HepG2 (cell line): Measurements from ENCODE around the gene SCUBE2. TPM values are rescaled to one million over a fixed set of nuclear protein-coding genes. Genes with fewer than 3 reads are reported as not detected.
"Not testable (repeated sequence)": the region's sequence is repeated elsewhere in the genome, so short reads cannot be mapped to it uniquely, and the experiment has no call there.

Experiments
- ATAC-seq: fragments of 200-7000 bp; cut with Tn5 transposase; 3 replicates; pipeline ENCODE4 v1.9.1; 2020; ENCODE audit warnings: mild to moderate bottlenecking, moderate library complexity
- BruUV-seq: library from RNA; stranded (reverse); fragments of 400-500 nt; replicated peaks from 2 replicates; lab custom pipeline; 2021; lab: Mats Ljungman, UMichigan
- CTCF ChIA-PET: fragments of 300-600 bp; formaldehyde crosslinking; extraction: SDS; loops from one replicate; lab custom pipeline; 2021; ENCODE audit warnings: low total read pairs, inconsistent platforms, low intra/inter-chr PET ratio; lab: Yijun Ruan, JAX
- POLR2A ChIA-PET: fragments of 350-600 bp; sonication (Branson Sonifier 250); formaldehyde crosslinking; loops from one replicate; lab custom pipeline; 2020; ENCODE audit warnings: antibody characterized with exemption, inconsistent platforms; lab: Yijun Ruan, JAX
- DNase-seq: peaks from one replicate; pipeline ENCODE4 v3.0.0-alpha.2; 2015; ENCODE audit warnings: low spot score
- FAIRE-seq: peaks from 3 replicates; lab custom pipeline; 2011; peaks lifted over from hg19 to GRCh38; lab: Jason Lieb, UNC
- H2AFZ ChIP-seq: one replicate; pipeline ENCODE4 v1.6.1; 2011; ENCODE audit warnings: low read length, inconsistent platforms
- H3K27ac ChIP-seq: fragments of 300-600 bp; 3 replicates; pipeline ENCODE4 v1.8.0; 2011; ENCODE audit warnings: mixed run types, mild to moderate bottlenecking, mixed read lengths, low read length, inconsistent platforms; ENCODE audit not compliant: insufficient read depth; ENCODE audit errors: extremely low read length
- H3K27me3 ChIP-seq, 2 experiments: fragments of 200-600 bp in 1 of 2; 2 replicates in 1 of 2; 3 replicates in 1 of 2; pipeline versions ENCODE4 v1.6.0 to v1.8.0; 2011; ENCODE audit warnings: low read length in 2 of 2, mild to moderate bottlenecking in 2 of 2, moderate library complexity in 2 of 2, inconsistent platforms in 1 of 2; ENCODE audit not compliant: insufficient read depth in 2 of 2, control insufficient read depth in 1 of 2
- H3K36me3 ChIP-seq, 2 experiments: fragments of 200-600 bp in 1 of 2; replicated peaks in 1 of 2; 2 replicates in 1 of 2; 3 replicates in 1 of 2; pipeline versions ENCODE4 v1.5.1 to v1.8.0; 2011; ENCODE audit warnings: low read length in 2 of 2, inconsistent platforms in 1 of 2; ENCODE audit not compliant: insufficient read depth in 2 of 2, control insufficient read depth in 1 of 2
- H3K4me1 ChIP-seq: 2 replicates; pipeline ENCODE4 v1.5.1; 2012; ENCODE audit warnings: low read length, inconsistent platforms; ENCODE audit not compliant: insufficient read depth
- H3K4me2 ChIP-seq: 2 replicates; pipeline ENCODE4 v1.6.0; 2011; ENCODE audit warnings: low read depth, low read length, inconsistent platforms
- H3K4me3 ChIP-seq, 3 experiments: fragments of 200-600 bp in 1 of 3; sonication (generic), shearing (Covaris generic) in 1 of 3; replicated peaks in 1 of 3; 2 replicates each; pipeline ENCODE4 v1.5.1; 2011 to 2016; ENCODE audit warnings: low read length in 3 of 3, inconsistent platforms in 2 of 3, low read depth in 2 of 3, mild to moderate bottlenecking in 2 of 3, control low read depth in 1 of 3, mixed read lengths in 1 of 3; ENCODE audit not compliant: insufficient read depth in 1 of 3
- H3K79me2 ChIP-seq: one replicate; pipeline ENCODE4 v1.6.1; 2011; ENCODE audit warnings: low read length, inconsistent platforms; ENCODE audit not compliant: insufficient read depth
- H3K9ac ChIP-seq: 2 replicates; pipeline ENCODE4 v1.6.0; 2011; ENCODE audit warnings: mild to moderate bottlenecking, low read depth, low read length, inconsistent platforms; ENCODE audit not compliant: insufficient read depth
- H3K9me3 ChIP-seq: 2 replicates; pipeline ENCODE4 v1.5.1; 2012; ENCODE audit warnings: mild to moderate bottlenecking, low read length
- H4K20me1 ChIP-seq: 2 replicates; pipeline ENCODE4 v1.6.0; 2011; ENCODE audit warnings: inconsistent platforms, mild to moderate bottlenecking, low read length, moderate library complexity; ENCODE audit not compliant: insufficient read depth
- ATF1 ChIP-seq: IDR thresholded peaks from 2 replicates; pipeline ENCODE4 v1.6.1; 2016; ENCODE audit warnings: mild to moderate bottlenecking, control low read depth
- ELF1 ChIP-seq: sonication (generic); formaldehyde crosslinking; IDR thresholded peaks from 2 replicates; pipeline ENCODE4 v1.4.0; 2020; ENCODE audit warnings: missing genetic modification reagents
- IKZF4 ChIP-seq: sonication (generic); formaldehyde crosslinking; IDR thresholded peaks from 2 replicates; pipeline ENCODE4 v1.5.1; 2020; ENCODE audit warnings: borderline replicate concordance, mild to moderate bottlenecking, low read depth, missing genetic modification reagents; ENCODE audit errors: not compliant biosample characterization
- KLF12 ChIP-seq: sonication (generic); formaldehyde crosslinking; IDR thresholded peaks from 2 replicates; pipeline ENCODE4 v1.4.0; 2020; ENCODE audit warnings: missing genetic modification reagents, borderline replicate concordance
- MBD4 ChIP-seq: IDR thresholded peaks from 2 replicates; pipeline ENCODE4 v1.6.1; 2012; ENCODE audit warnings: low read length, inconsistent platforms, borderline replicate concordance
- RBM22 ChIP-seq: fragments of 200-400 bp; formaldehyde crosslinking; optimal IDR thresholded peaks from 2 replicates; pipeline ENCODE3; 2017; ENCODE audit warnings: mild to moderate bottlenecking, low read length, moderate library complexity
- ZFP90 ChIP-seq: sonication (generic); formaldehyde crosslinking; IDR thresholded peaks from 2 replicates; pipeline ENCODE4 v1.8.0; 2022; ENCODE audit warnings: missing genetic modification reagents, mild to moderate bottlenecking, inconsistent platforms, borderline replicate concordance
- ZMAT3 ChIP-seq: sonication (generic); formaldehyde crosslinking; conservative IDR thresholded peaks from 2 replicates; pipeline ENCODE4 v1.7.0; 2021; ENCODE audit warnings: missing genetic modification reagents
- ZNF274 ChIP-seq: sonication (generic); formaldehyde crosslinking; IDR thresholded peaks from 2 replicates; pipeline ENCODE4 v1.5.1; 2020; ENCODE audit warnings: mild to moderate bottlenecking, missing genetic modification reagents
- ZNF772 ChIP-seq: sonication (generic); formaldehyde crosslinking; IDR thresholded peaks from 2 replicates; pipeline ENCODE4 v1.5.0; 2020; ENCODE audit warnings: mild to moderate bottlenecking, missing genetic modification reagents
- ZSCAN29 ChIP-seq: sonication (generic); formaldehyde crosslinking; conservative IDR thresholded peaks from 2 replicates; pipeline ENCODE4 v1.4.0; 2020; ENCODE audit warnings: mild to moderate bottlenecking, missing genetic modification reagents
- WGBS: methylation state at CpG from one replicate; pipeline ENCODE4 v1.1.6; 2017; ENCODE audit warnings: low lambda C conversion rate; 5-methylcytosine and 5-hydroxymethylcytosine counted together
- in situ Hi-C: cut with HindIII; loops from 2 replicates; pipeline ENCODE4 v1.10.0; 2017; ENCODE audit warnings: low pct_unique_long_range_greater_than_20kb; ENCODE audit not compliant: extremely low pct_ligation_motif_present
- intact Hi-C: fragments of 100-400 bp; cut with micrococcal nuclease; formaldehyde crosslinking; loops from one replicate; pipeline ENCODE4 v1.10.0; 2022; ENCODE audit not compliant: unreplicated experiment
- polyA plus RNA-seq, 8 experiments: library from polyadenylated mRNA; depleted of rRNA in 3 of 8; stranded (reverse) in 7 of 8; unstranded in 1 of 8; fragments of >200 nt; fragmentation: Illumina TruSeq in 4 of 8; extraction: Trizol in 4 of 8; gene quantifications; 2 replicates each; pipeline versions ENCODE4 v1.2.1 to v1.2.3, GENCODE V29; 2011 to 2016; ENCODE audit warnings: low read depth in 4 of 8, missing spikeins in 1 of 8, mixed read lengths in 1 of 8; ENCODE audit not compliant: insufficient read depth in 1 of 8
- total RNA-seq, 5 experiments: library from RNA; depleted of rRNA; stranded (reverse); fragments of >200 nt; fragmentation: Illumina TruSeq; extraction: Trizol; gene quantifications; 2 replicates each; pipeline ENCODE4 v1.2.3, GENCODE V29; 2016; ENCODE audit warnings: low read depth in 1 of 5

SCUBE2 gene
- total and polyA plus RNA-seq, 2 of the 13 experiments (the other 11 are each of a cell fraction or from before 2014, with no cell fraction given): 0.09 TPM; not detected in 1

GRCh38 chr11:8980485-8980884 lies 110.9 kb downstream of the SCUBE2 start:
- no peaks in the 10 kb centered on the region for H4K20me1 ChIP-seq
- H3K9ac ChIP-seq: no peak overlapping the region
- H3K4me3 ChIP-seq: no peak overlapping the region
- no peak for ATAC-seq
- H3K4me2 ChIP-seq: no peak overlapping the region
- H3K79me2 ChIP-seq: no peaks in the 10 kb centered on the region
- H2AFZ ChIP-seq: no peak overlapping the region
- in situ Hi-C loops: no loop called here
- no TSS peak for BruUV-seq
- WGBS: 30% methylated on average over 3 of the region's 3 CpGs
- ChIA-PET CTCF (no interaction called here), POLR2A (interaction anchor here (1.3 kb wide), 1 partner anchor 16 kb away, joined by 5 read pairs; no protein-coding TSS in a partner anchor)
- no peaks in the 10 kb centered on the region for H3K27me3 ChIP-seq
- no peak overlapping the region for H3K27ac ChIP-seq
- H3K36me3 ChIP-seq: no peaks in the 10 kb centered on the region
- H3K9me3 ChIP-seq: no peaks in the 10 kb centered on the region
- TF ChIP-seq ELF1 (CRISPR knock-in tag): no peak
- no peak for DNase-seq
- FAIRE-seq: no peak
- intact Hi-C loops: no loop called here
- H3K4me1 ChIP-seq: peaks cover 19% of the 10 kb centered on the region

DNA sequence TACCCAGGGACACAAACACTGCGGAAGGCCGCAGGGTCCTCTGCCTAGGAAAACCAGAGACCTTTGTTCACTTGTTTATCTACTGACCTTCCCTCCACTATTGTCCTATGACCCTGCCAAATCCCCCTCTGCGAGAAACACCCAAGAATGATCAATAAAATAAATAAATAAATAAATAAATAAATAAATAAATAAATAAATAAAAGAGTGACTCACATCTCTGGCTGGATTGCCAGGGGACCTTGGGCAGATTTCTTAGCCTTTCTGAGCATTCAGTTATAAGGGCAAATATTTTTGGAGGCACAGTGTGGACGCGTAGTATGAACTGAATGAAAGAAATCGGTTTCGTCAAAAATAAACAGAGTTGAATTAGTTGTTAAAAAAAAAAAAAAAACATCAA lies 112.0 kb downstream of the SCUBE2 start:
- H3K4me3 ChIP-seq, H3K9me3 ChIP-seq, in situ Hi-C loops, ATAC-seq, BruUV-seq, H3K79me2 ChIP-seq, POLR2A ChIA-PET, CTCF ChIA-PET, H3K4me2 ChIP-seq, FAIRE-seq, H3K9ac ChIP-seq, H2AFZ ChIP-seq, H3K36me3 ChIP-seq, H3K27ac ChIP-seq, H4K20me1 ChIP-seq, DNase-seq, H3K27me3 ChIP-seq, intact Hi-C loops: not testable (repeated sequence)
- WGBS: 76% methylated on average over 5 of the region's 7 CpGs
- peaks cover 14% of the 10 kb centered on the region for H3K4me1 ChIP-seq

DNA sequence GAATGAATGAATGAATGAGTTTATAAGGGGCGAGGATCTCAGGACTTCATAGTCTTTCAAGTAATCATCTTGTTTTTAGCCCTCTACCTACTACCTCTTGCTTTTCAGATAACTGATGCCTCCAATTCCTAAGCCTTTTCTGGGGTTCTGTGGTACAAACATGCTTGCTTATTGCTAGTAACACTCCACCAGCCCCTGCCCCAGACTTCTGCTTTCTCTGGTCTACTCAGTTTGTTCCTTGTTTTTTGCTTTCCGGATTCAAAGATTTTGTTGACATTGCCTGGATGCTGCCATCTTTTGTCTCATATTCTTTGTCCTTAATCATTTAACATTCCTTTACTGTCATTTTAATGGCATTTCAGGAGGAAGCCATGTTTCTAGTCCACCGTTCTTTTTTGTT lies 118.3 kb downstream of the SCUBE2 start:
- TF ChIP-seq ZNF274 (CRISPR knock-in tag) (no peak), IKZF4 (no peak), ZSCAN29 (no peak), ZFP90 (CRISPR knock-in tag) (no peak), ATF1 (CRISPR knock-in tag) (no peak), MBD4 (no peak), ZNF772 (CRISPR knock-in tag) (no peak), ZMAT3 (CRISPR knock-in tag) (no peak), RBM22 (no peak), KLF12 (CRISPR knock-in tag) (no peak)
- TF ChIP-seq, all 625 proteins: peak for 0
- no peak overlapping the region for H3K27ac ChIP-seq
- H3K4me3 ChIP-seq: no peak overlapping the region
- 68% methylated on average over 3 of the region's 3 CpGs for WGBS
- H3K27me3 ChIP-seq: no peaks in the 10 kb centered on the region
- in situ Hi-C loops: loop anchor here (25.0 kb wide), 1 partner anchor 286 kb away; the partner anchor contains the start of genes RPL27A and TRIM66
- no peak overlapping the region for H3K4me2 ChIP-seq
- ChIA-PET POLR2A (no interaction called here), CTCF (no interaction called here)
- no TSS peak for BruUV-seq
- H4K20me1 ChIP-seq: no peaks in the 10 kb centered on the region
- no peak overlapping the region for H2AFZ ChIP-seq
- no peaks in the 10 kb centered on the region for H3K9me3 ChIP-seq
- no peaks in the 10 kb centered on the region for H3K4me1 ChIP-seq
- intact Hi-C loops: no loop called here
- H3K9ac ChIP-seq: no peak overlapping the region
- DNase-seq (no peak), FAIRE-seq (no peak), ATAC-seq (no peak)
- no peaks in the 10 kb centered on the region for H3K36me3 ChIP-seq
- no peaks in the 10 kb centered on the region for H3K79me2 ChIP-seq
